Measurements from ENCODE around the gene DACT3.

Gene DACT3

GRCh38 chr19:46660551-46661019 is 397 bp downstream of the DACT3 start:
- H4K20me1 ChIP-seq (ENCODE audit: insufficient read depth, low read length, poor library complexity, severe bottlenecking): no peaks in the 10 kb centered on the region
- H3F3A ChIP-seq (ENCODE audit: low read depth): 0 out of 2 replicates have a peak, but pooled peaks cover 4% of the 10 kb centered on the region
- H3K4me1 ChIP-seq (ENCODE audit: insufficient read depth, low read length, poor library complexity, severe bottlenecking): peaks cover 27% of the 10 kb centered on the region
- H3K9me2 ChIP-seq (replicated peaks; ENCODE audit: low read depth, low read length): no peaks in the 10 kb centered on the region
- H3K9ac ChIP-seq (ENCODE audit: low read depth, low read length, poor library complexity, severe bottlenecking): no peak overlapping the region
- no peaks in the 10 kb centered on the region for H3K36me3 ChIP-seq (ENCODE audit: insufficient read depth, low read length)
- peak overlapping the region; percentile 72 for H3K4me3 ChIP-seq (ENCODE audit: low read length, poor library complexity, severe bottlenecking)
- no peaks in the 10 kb centered on the region for H3K79me2 ChIP-seq (ENCODE audit: insufficient read depth, low read length)
- TF ChIP-seq CTCF (conservative IDR thresholded peaks at IDR 0.05; ENCODE audit: low read length) (peak; percentile 27), EZH2phosphoT487 (IDR thresholded peaks at IDR 0.05; ENCODE audit: borderline replicate concordance) (no peak)
- peak overlapping the region; percentile 76; the same call in 1 of the 2 replicates for H2AFZ ChIP-seq (ENCODE audit: low read length)
- no peaks in the 10 kb centered on the region for H3K27me3 ChIP-seq (ENCODE audit: insufficient read depth, low read length, poor library complexity, severe bottlenecking)
- H3K9me3 ChIP-seq (ENCODE audit: insufficient read depth, low read depth, low read length): no peaks in the 10 kb centered on the region
- H3K4me2 ChIP-seq (ENCODE audit: low read depth, low read length, poor library complexity, severe bottlenecking): peak overlapping the region; percentile 78

- H3K9me2 ChIP-seq (replicated peaks; ENCODE audit: low read depth, low read length): no peaks in the 10 kb centered on the region
- no peaks in the 10 kb centered on the region for H3K9me3 ChIP-seq (ENCODE audit: insufficient read depth, low read depth, low read length)
- no peaks in the 10 kb centered on the region for H3K36me3 ChIP-seq (ENCODE audit: insufficient read depth, low read length)
- no peaks in the 10 kb centered on the region for H3K27me3 ChIP-seq (ENCODE audit: insufficient read depth, low read length, poor library complexity, severe bottlenecking)
- H3K9ac ChIP-seq (ENCODE audit: low read depth, low read length, poor library complexity, severe bottlenecking): no peak overlapping the region
- H3K79me2 ChIP-seq (ENCODE audit: insufficient read depth, low read length): no peaks in the 10 kb centered on the region
- peak overlapping the region; percentile 78 for H3K4me2 ChIP-seq (ENCODE audit: low read depth, low read length, poor library complexity, severe bottlenecking)
- H3K4me1 ChIP-seq (ENCODE audit: insufficient read depth, low read length, poor library complexity, severe bottlenecking): peaks cover 27% of the 10 kb centered on the region
- TF ChIP-seq EZH2phosphoT487 (IDR thresholded peaks at IDR 0.05; ENCODE audit: borderline replicate concordance) (no peak), CTCF (conservative IDR thresholded peaks at IDR 0.05; ENCODE audit: low read length) (no peak)
- no peak overlapping the region for H2AFZ ChIP-seq (ENCODE audit: low read length)
- peak overlapping the region; percentile 72 for H3K4me3 ChIP-seq (ENCODE audit: low read length, poor library complexity, severe bottlenecking)
- H4K20me1 ChIP-seq (ENCODE audit: insufficient read depth, low read length, poor library complexity, severe bottlenecking): no peaks in the 10 kb centered on the region
- H3F3A ChIP-seq (ENCODE audit: low read depth): 0 out of 2 replicates have a peak, but pooled peaks cover 4% of the 10 kb centered on the region
Measured at GRCh38 chr19:46660008-46660517, 919 bp downstream of the DACT3 start.

GRCh38 chr19:46659151-46660007 is 1.6 kb downstream of the DACT3 start:
- Histone ChIP-seq H3K4me2 (ENCODE audit: low read depth, low read length, poor library complexity, severe bottlenecking) (peak overlapping the region; percentile 78), H3K9me2 (replicated peaks; ENCODE audit: low read depth, low read length) (no peaks in the 10 kb centered on the region), H3K4me3 (ENCODE audit: low read length, poor library complexity, severe bottlenecking) (no peak overlapping the region), H3K9me3 (ENCODE audit: insufficient read depth, low read depth, low read length) (no peaks in the 10 kb centered on the region), H4K20me1 (ENCODE audit: insufficient read depth, low read length, poor library complexity, severe bottlenecking) (no peaks in the 10 kb centered on the region), H3K79me2 (ENCODE audit: insufficient read depth, low read length) (no peaks in the 10 kb centered on the region), H3K4me1 (ENCODE audit: insufficient read depth, low read length, poor library complexity, severe bottlenecking) (peaks cover 27% of the 10 kb centered on the region), H3K27me3 (ENCODE audit: insufficient read depth, low read length, poor library complexity, severe bottlenecking) (no peaks in the 10 kb centered on the region), H3K36me3 (ENCODE audit: insufficient read depth, low read length) (no peaks in the 10 kb centered on the region), H3F3A (ENCODE audit: low read depth) (0 out of 2 replicates have a peak, but pooled peaks cover 4% of the 10 kb centered on the region), H2AFZ (ENCODE audit: low read length) (no peak overlapping the region), H3K9ac (ENCODE audit: low read depth, low read length, poor library complexity, severe bottlenecking) (no peak overlapping the region)
- TF ChIP-seq EZH2phosphoT487 (IDR thresholded peaks at IDR 0.05; ENCODE audit: borderline replicate concordance) (no peak), CTCF (conservative IDR thresholded peaks at IDR 0.05; ENCODE audit: low read length) (no peak)

Data from Loucy (cell line).